HG02571 (cell line): Measurements from ENCODE around the gene MRFAP1.
"Not testable (repeated sequence)": the region's sequence is repeated elsewhere in the genome, so short reads cannot be mapped to it uniquely, and the experiment has no call there.

Source experiments
- ATAC-seq: cut with Tn5 transposase; IDR thresholded peaks from one replicate; pipeline ENCODE4 v1.9.1; 2021; ENCODE audit warnings: mild to moderate bottlenecking, moderate library complexity; ENCODE audit not compliant: unreplicated experiment

The MRFAP1 gene

GRCh38 chr4:6609415-6610079, 30.9 kb upstream of the MRFAP1 start:
- no peak for ATAC-seq

- ATAC-seq = no peak
These were observed 29.5 kb upstream of the MRFAP1 start for GRCh38 chr4:6610856-6611430.

GRCh38 chr4:6612961-6613675, 27.4 kb upstream of the MRFAP1 start:
- ATAC-seq = no peak

GRCh38 chr4:6613676-6614651, 26.5 kb upstream of the MRFAP1 start:
- no peak for ATAC-seq

- ATAC-seq = no peak
These were observed 25.7 kb upstream of the MRFAP1 start for GRCh38 chr4:6614701-6615230.

GRCh38 chr4:6616087-6616995, 24.1 kb upstream of the MRFAP1 start:
- no peak for ATAC-seq

- ATAC-seq = no peak
These were observed 23.2 kb upstream of the MRFAP1 start for GRCh38 chr4:6617246-6617645.

GRCh38 chr4:6618386-6619115, 21.9 kb upstream of the MRFAP1 start:
- no peak for ATAC-seq

- no peak for ATAC-seq
These were observed 21.4 kb upstream of the MRFAP1 start for GRCh38 chr4:6619116-6619465.

- ATAC-seq = no peak
These were observed 20.8 kb upstream of the MRFAP1 start for GRCh38 chr4:6619466-6620255.

- no peak for ATAC-seq
These were observed 20.2 kb upstream of the MRFAP1 start for GRCh38 chr4:6620296-6620695.

GRCh38 chr4:6620891-6621555, 19.5 kb upstream of the MRFAP1 start:
- no peak for ATAC-seq

GRCh38 chr4:6621556-6621927, 18.9 kb upstream of the MRFAP1 start:
- no peak for ATAC-seq

- no peak for ATAC-seq
These were observed 17.7 kb upstream of the MRFAP1 start for GRCh38 chr4:6622744-6623143.

- ATAC-seq = no peak
These were observed 15.2 kb upstream of the MRFAP1 start for GRCh38 chr4:6625256-6625655.

GRCh38 chr4:6626066-6626465, 14.4 kb upstream of the MRFAP1 start:
- no peak for ATAC-seq

GRCh38 chr4:6627832-6628231, 12.7 kb upstream of the MRFAP1 start:
- no peak for ATAC-seq

GRCh38 chr4:6628484-6628883, 12.0 kb upstream of the MRFAP1 start:
- not testable (repeated sequence) for ATAC-seq
